Stomach (tissue), 4 donors: ENCODE measurements around the gene ABCA7.

Experiments
- POLR2A ChIP-seq, 4 donors: fragments of 450-650 bp; IDR thresholded peaks; one replicate each; pipeline ENCODE4 v1.6.1; 2016; ENCODE audit warnings: antibody characterized with exemption in 4 of 4, control low read depth in 2 of 4, mild to moderate bottlenecking in 1 of 4, moderate library complexity in 1 of 4
- POLR2AphosphoS5 ChIP-seq, 3 donors: sonication (generic); formaldehyde crosslinking; IDR thresholded peaks; one replicate each; pipeline ENCODE4 v1.6.1; 2016; ENCODE audit warnings: antibody characterized with exemption in 3 of 3
- TF ChIP-seq, protein P1 (sequence below), 7 experiments: fragments of 450-650 bp in 4 of 7; fragments of 200-600 bp in 3 of 7; sonication (generic) in 3 of 7; IDR thresholded peaks; one replicate each; pipeline ENCODE4 v1.5.1; 2016 to 2019; ENCODE audit warnings: antibody characterized with exemption in 7 of 7, control low read depth in 2 of 7, mild to moderate bottlenecking in 1 of 7

DNA sequence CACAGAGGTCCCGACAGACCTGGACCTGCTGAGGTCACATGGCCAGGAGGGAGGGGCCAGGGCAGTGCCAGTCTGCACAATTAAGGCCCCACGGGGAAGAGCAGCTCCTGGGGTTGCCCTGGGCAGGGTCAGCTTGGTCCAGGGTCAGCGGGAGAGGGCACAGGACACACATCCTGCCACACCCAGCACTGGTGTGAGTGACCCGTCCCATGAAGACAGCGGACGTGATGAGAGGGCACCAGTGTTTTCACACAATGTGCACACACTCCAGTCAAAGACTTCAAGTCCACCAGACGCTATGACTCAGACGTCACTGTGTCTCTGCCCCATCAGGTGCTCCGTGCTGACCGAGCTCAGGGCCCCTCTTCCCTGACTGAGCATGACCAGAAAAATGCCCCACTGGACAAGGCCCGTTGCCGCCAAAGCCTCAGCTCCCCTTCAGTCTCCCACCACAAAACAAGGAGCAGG, 23.2 kb upstream of the ABCA7 start:
- TF ChIP-seq, protein P1, sequence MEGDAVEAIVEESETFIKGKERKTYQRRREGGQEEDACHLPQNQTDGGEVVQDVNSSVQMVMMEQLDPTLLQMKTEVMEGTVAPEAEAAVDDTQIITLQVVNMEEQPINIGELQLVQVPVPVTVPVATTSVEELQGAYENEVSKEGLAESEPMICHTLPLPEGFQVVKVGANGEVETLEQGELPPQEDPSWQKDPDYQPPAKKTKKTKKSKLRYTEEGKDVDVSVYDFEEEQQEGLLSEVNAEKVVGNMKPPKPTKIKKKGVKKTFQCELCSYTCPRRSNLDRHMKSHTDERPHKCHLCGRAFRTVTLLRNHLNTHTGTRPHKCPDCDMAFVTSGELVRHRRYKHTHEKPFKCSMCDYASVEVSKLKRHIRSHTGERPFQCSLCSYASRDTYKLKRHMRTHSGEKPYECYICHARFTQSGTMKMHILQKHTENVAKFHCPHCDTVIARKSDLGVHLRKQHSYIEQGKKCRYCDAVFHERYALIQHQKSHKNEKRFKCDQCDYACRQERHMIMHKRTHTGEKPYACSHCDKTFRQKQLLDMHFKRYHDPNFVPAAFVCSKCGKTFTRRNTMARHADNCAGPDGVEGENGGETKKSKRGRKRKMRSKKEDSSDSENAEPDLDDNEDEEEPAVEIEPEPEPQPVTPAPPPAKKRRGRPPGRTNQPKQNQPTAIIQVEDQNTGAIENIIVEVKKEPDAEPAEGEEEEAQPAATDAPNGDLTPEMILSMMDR (IDR thresholded peaks at IDR 0.05) = no peak
- TF ChIP-seq POLR2AphosphoS5 (IDR thresholded peaks at IDR 0.05) (no peak), POLR2A (IDR thresholded peaks at IDR 0.05) (no peak)
